NCI-H1105 treated with DMSO at 0.1 percent for 48 hours (cell line): ENCODE results near the gene B3GNT9.

Experiments
- DNase-seq: peaks from one replicate; lab custom pipeline; 2025; lab: John Stamatoyannopoulos, UW

B3GNT9 gene

GRCh38 chr16:67150833-67151396, at the start of gene B3GNT9:
TSS of gene B3GNT9 (minus strand) at chr16:67150998. CDS start at chr16:67150485, 513 bp downstream.
- peak; percentile 51 for DNase-seq

- DNase-seq, result no peak
Measured at GRCh38 chr16:67200491-67200890, 49.7 kb upstream of the B3GNT9 start.

GRCh38 chr16:67199808-67200198, 49.0 kb upstream of the B3GNT9 start:
- no peak for DNase-seq

- peak; percentile 55 for DNase-seq
Measured at GRCh38 chr16:67199011-67199807, 48.4 kb upstream of the B3GNT9 start, which contains the start of gene ELMO3. TSS of gene ELMO3 (plus strand) at chr16:67199131. CDS start at chr16:67199327, 196 bp downstream.

- peak; percentile 63 for DNase-seq
Measured at GRCh38 chr16:67198238-67198734, 47.5 kb upstream of the B3GNT9 start.

- DNase-seq, result no peak
Measured at GRCh38 chr16:67197704-67198103, 46.9 kb upstream of the B3GNT9 start.

GRCh38 chr16:67196881-67197280, 46.1 kb upstream of the B3GNT9 start:
- no peak for DNase-seq

- no peak for DNase-seq
Measured at GRCh38 chr16:67195676-67196075, 44.9 kb upstream of the B3GNT9 start.

- DNase-seq, result no peak
Measured at GRCh38 chr16:67194260-67194659, 43.5 kb upstream of the B3GNT9 start.

- DNase-seq, result no peak
Measured at GRCh38 chr16:67193536-67193935, 42.7 kb upstream of the B3GNT9 start.

GRCh38 chr16:67192781-67193361, 42.1 kb upstream of the B3GNT9 start:
- DNase-seq, result no peak

- DNase-seq, result peak; percentile 70
Measured at GRCh38 chr16:67191995-67192681, 41.3 kb upstream of the B3GNT9 start, which contains the start of gene E2F4. TSS of gene E2F4 (plus strand) at chr16:67192155. CDS start at chr16:67192228, 73 bp downstream.

- DNase-seq, result no peak
Measured at GRCh38 chr16:67191411-67191994, 40.7 kb upstream of the B3GNT9 start.

- DNase-seq, result no peak
Measured at GRCh38 chr16:67190448-67191399, 39.9 kb upstream of the B3GNT9 start.

GRCh38 chr16:67190041-67190440, 39.2 kb upstream of the B3GNT9 start, which contains the start of gene EXOC3L1:
TSS of gene EXOC3L1 (minus strand) at chr16:67190136. CDS start at chr16:67189676, 460 bp downstream.
- DNase-seq, result no peak

- DNase-seq, result no peak
Measured at GRCh38 chr16:67188798-67189197, 38.0 kb upstream of the B3GNT9 start.

- DNase-seq, result no peak
Measured at GRCh38 chr16:67188323-67188722, 37.5 kb upstream of the B3GNT9 start.

- DNase-seq, result no peak
Measured at GRCh38 chr16:67187175-67187890, 36.5 kb upstream of the B3GNT9 start.

- no peak for DNase-seq
Measured at GRCh38 chr16:67186550-67186950, 35.8 kb upstream of the B3GNT9 start.

GRCh38 chr16:67185651-67186134, 34.9 kb upstream of the B3GNT9 start:
- DNase-seq, result no peak
